H1 (cell line): ENCODE results near the gene ZNF441. TPM values are rescaled to one million over a fixed set of nuclear protein-coding genes. Genes with fewer than 3 reads are reported as not detected.
"Not testable (repeated sequence)": the region's sequence is repeated elsewhere in the genome, so short reads cannot be mapped to it uniquely, and the experiment has no call there.

Experiments
- CTCF ChIA-PET: fragments of 300-600 bp; sonication (Branson Sonifier 250); formaldehyde crosslinking; loops from one replicate; lab custom pipeline; 2021; ENCODE audit not compliant: partially characterized antibody; lab: Charles Lee
- POLR2A ChIA-PET: fragments of 300-600 bp; sonication (Branson Sonifier 250); formaldehyde crosslinking; loops from one replicate; lab custom pipeline; 2021; ENCODE audit warnings: inconsistent platforms; ENCODE audit not compliant: partially characterized antibody; lab: Charles Lee
- DNase-seq, 2 experiments: peaks; one replicate each; pipeline versions ENCODE4 v3.0.0 to v3.0.0-alpha.2; 2010 to 2022; ENCODE audit warnings: low spot score in 2 of 2, low read depth in 1 of 2, mixed read lengths in 1 of 2
- FAIRE-seq: peaks from 2 replicates; lab custom pipeline; 2011; peaks lifted over from hg19 to GRCh38; lab: Jason Lieb, UNC
- H2AFZ ChIP-seq: 2 replicates; pipeline ENCODE4 v1.8.1; 2012; ENCODE audit warnings: low read length, inconsistent platforms
- H2AK5ac ChIP-seq: 2 replicates; pipeline ENCODE4 v1.6.1; 2013; ENCODE audit warnings: low read depth, low read length
- H2BK120ac ChIP-seq: replicated peaks from 2 replicates; pipeline ENCODE3; 2013; ENCODE audit warnings: low read depth, low read length, inconsistent platforms
- H2BK12ac ChIP-seq: 2 replicates; pipeline ENCODE4 v1.6.1; 2013; ENCODE audit warnings: low read depth, low read length
- H2BK15ac ChIP-seq: 2 replicates; pipeline ENCODE4 v1.6.1; 2013; ENCODE audit warnings: low read length
- H2BK20ac ChIP-seq: 2 replicates; pipeline ENCODE4 v1.6.1; 2013; ENCODE audit warnings: low read length
- H2BK5ac ChIP-seq: 2 replicates; pipeline ENCODE4 v1.6.1; 2013; ENCODE audit warnings: low read depth, low read length
- H3K14ac ChIP-seq: 2 replicates; pipeline ENCODE4 v1.6.1; 2013; ENCODE audit warnings: inconsistent platforms; ENCODE audit not compliant: insufficient read length
- H3K18ac ChIP-seq: 2 replicates; pipeline ENCODE4 v1.6.1; 2013; ENCODE audit warnings: low read length; ENCODE audit errors: extremely low read depth
- H3K23ac ChIP-seq: 2 replicates; pipeline ENCODE4 v1.6.1; 2013; ENCODE audit warnings: inconsistent platforms; ENCODE audit not compliant: insufficient read length
- H3K23me2 ChIP-seq: 2 replicates; pipeline ENCODE4 v1.6.1; 2013; ENCODE audit warnings: low read depth, low read length
- H3K27ac ChIP-seq: 2 replicates; pipeline ENCODE4 v1.6.1; 2011; ENCODE audit warnings: low read depth, low read length, inconsistent platforms
- H3K27me3 ChIP-seq, 4 experiments: replicated peaks in 1 of 4; 1 replicate in 1 of 4; 2 replicates in 3 of 4; pipeline versions ENCODE4 v1.6.1 to v1.8.1; 2011 to 2013; ENCODE audit warnings: low read length in 3 of 4, mild to moderate bottlenecking in 3 of 4, inconsistent platforms in 2 of 4, mixed read lengths in 2 of 4, moderate library complexity in 1 of 4; ENCODE audit not compliant: control insufficient read depth in 3 of 4, insufficient read depth in 3 of 4; ENCODE audit errors: extremely low read depth in 1 of 4
- H3K36me3 ChIP-seq, 4 experiments: 2 replicates each; pipeline versions ENCODE4 v1.6.1 to v1.8.1; 2011 to 2013; ENCODE audit warnings: mild to moderate bottlenecking in 4 of 4, low read length in 3 of 4, moderate library complexity in 2 of 4, control low read depth in 1 of 4, inconsistent platforms in 1 of 4; ENCODE audit not compliant: insufficient read depth in 4 of 4, control insufficient read depth in 2 of 4
- H3K4ac ChIP-seq: replicated peaks from 2 replicates; pipeline ENCODE3; 2013; ENCODE audit warnings: low read length, low read depth, mixed read lengths, inconsistent platforms; ENCODE audit not compliant: insufficient read length
- H3K4me1 ChIP-seq, 4 experiments: replicated peaks in 1 of 4; 1 replicate in 1 of 4; 2 replicates in 3 of 4; pipeline versions ENCODE4 v1.6.1 to v1.8.1; 2011 to 2013; ENCODE audit warnings: low read length in 3 of 4, inconsistent platforms in 2 of 4, mixed read lengths in 1 of 4; ENCODE audit not compliant: insufficient read depth in 4 of 4, control insufficient read depth in 3 of 4
- H3K4me2 ChIP-seq, 2 experiments: 2 replicates each; pipeline versions ENCODE4 v1.6.1 to v1.8.1; 2011 to 2013; ENCODE audit warnings: low read depth in 2 of 2, low read length in 2 of 2, control low read depth in 1 of 2, inconsistent platforms in 1 of 2, mild to moderate bottlenecking in 1 of 2; ENCODE audit not compliant: insufficient read depth in 1 of 2
- H3K4me3 ChIP-seq, 4 experiments: fragments of 200-600, 300-600 bp in 1 of 4; sonication (generic), shearing (Covaris generic), sonication (Bioruptor Twin) in 1 of 4; 2 replicates each; pipeline versions ENCODE4 v1.5.1 to v1.8.1; 2011 to 2016; ENCODE audit warnings: low read length in 4 of 4, low read depth in 3 of 4, control low read depth in 2 of 4, inconsistent platforms in 2 of 4, mild to moderate bottlenecking in 2 of 4, mixed read lengths in 1 of 4, moderate library complexity in 1 of 4; ENCODE audit not compliant: insufficient read depth in 2 of 4; ENCODE audit errors: extremely low read depth in 1 of 4
- H3K56ac ChIP-seq: replicated peaks from 2 replicates; pipeline ENCODE3; 2013; ENCODE audit warnings: low read depth, mild to moderate bottlenecking, mixed read lengths, low read length, inconsistent platforms; ENCODE audit not compliant: insufficient read length
- H3K79me1 ChIP-seq: 2 replicates; pipeline ENCODE4 v1.6.1; 2013; ENCODE audit warnings: low read depth, low read length, control low read depth
- H3K79me2 ChIP-seq, 2 experiments: 2 replicates each; pipeline versions ENCODE4 v1.6.1 to v1.8.1; 2012 to 2013; ENCODE audit warnings: low read length in 2 of 2, mild to moderate bottlenecking in 2 of 2, inconsistent platforms in 1 of 2; ENCODE audit not compliant: insufficient read depth in 2 of 2, control insufficient read depth in 1 of 2
- H3K9ac ChIP-seq, 4 experiments: replicated peaks in 1 of 4; 1 replicate in 1 of 4; 2 replicates in 3 of 4; pipeline versions ENCODE4 v1.6.1 to v1.8.1; 2011 to 2013; ENCODE audit warnings: low read depth in 3 of 4, low read length in 3 of 4, control low read depth in 2 of 4, mild to moderate bottlenecking in 2 of 4, moderate library complexity in 2 of 4, inconsistent platforms in 1 of 4; ENCODE audit errors: extremely low read depth in 1 of 4
- H3K9me3 ChIP-seq, 2 experiments: 2 replicates each; pipeline versions ENCODE4 v1.6.1 to v1.8.1; 2012 to 2013; ENCODE audit warnings: mild to moderate bottlenecking in 2 of 2, moderate library complexity in 2 of 2, control low read depth in 1 of 2, inconsistent platforms in 1 of 2, low read depth in 1 of 2, low read length in 1 of 2, mixed read lengths in 1 of 2; ENCODE audit not compliant: insufficient read depth in 2 of 2
- H4K20me1 ChIP-seq, 2 experiments: replicated peaks in 1 of 2; 2 replicates each; pipeline versions ENCODE3 to v1.8.1; 2011 to 2013; ENCODE audit warnings: inconsistent platforms in 2 of 2, low read length in 2 of 2, mild to moderate bottlenecking in 1 of 2; ENCODE audit not compliant: insufficient read depth in 2 of 2, control insufficient read depth in 1 of 2
- H4K5ac ChIP-seq: 2 replicates; pipeline ENCODE4 v1.6.1; 2013; ENCODE audit warnings: low read length, low read depth, mixed read lengths, inconsistent platforms; ENCODE audit not compliant: insufficient read length
- H4K8ac ChIP-seq: 2 replicates; pipeline ENCODE4 v1.8.0; 2013; ENCODE audit warnings: mild to moderate bottlenecking, moderate library complexity, low read length, inconsistent platforms; ENCODE audit not compliant: insufficient read depth; ENCODE audit errors: extremely low read depth
- H4K91ac ChIP-seq: replicated peaks from 2 replicates; pipeline ENCODE3; 2013; ENCODE audit warnings: low read length, mixed read lengths, inconsistent platforms; ENCODE audit not compliant: insufficient read length
- WGBS, 2 experiments: shearing (Covaris generic) in 1 of 2; methylation state at CpG; one replicate each; pipeline versions ENCODE4 v1.1.6 to v1.1.7; 2013 to 2015; ENCODE audit warnings: low lambda C conversion rate in 2 of 2, mixed read lengths in 2 of 2, inconsistent platforms in 1 of 2, low coverage in 1 of 2, missing lambda C conversion rate in 1 of 2; ENCODE audit not compliant: insufficient replicate concordance in 2 of 2, insufficient coverage in 1 of 2, insufficient read length in 1 of 2; ENCODE audit errors: extremely low coverage in 1 of 2, missing lambda C conversion rate in 1 of 2; 5-methylcytosine and 5-hydroxymethylcytosine counted together
- polyA plus RNA-seq, 7 experiments: library from polyadenylated mRNA; depleted of rRNA in 3 of 7; stranded (reverse) in 5 of 7; unstranded in 2 of 7; fragments of >200 nt in 5 of 7; fragments of 200-250 nt in 2 of 7; gene quantifications; 1 replicate in 5 of 7; 2 replicates in 1 of 7; 4 replicates in 1 of 7; pipeline versions ENCODE4 v1.2.1 to v1.2.3, GENCODE V29; 2011 to 2013; ENCODE audit warnings: missing spikeins in 2 of 7, mixed read lengths in 2 of 7
- total RNA-seq: library from RNA; stranded (reverse); fragmentation: NEBNext Ultra II Directional; extraction: Animal tissue kit (Norgen Biotek cat#: 25700); gene quantifications from 2 replicates; pipeline ENCODE4 v1.2.1, GENCODE V29; 2021
- TF ChIP-seq, protein P1 (sequence below), 3 experiments: IDR thresholded peaks; 1 replicate in 2 of 3; 2 replicates in 1 of 3; pipeline versions ENCODE4 v1.5.1 to v1.6.1; 2011; ENCODE audit warnings: low read length in 3 of 3, mild to moderate bottlenecking in 3 of 3, inconsistent platforms in 2 of 3, low read depth in 1 of 3, moderate library complexity in 1 of 3; ENCODE audit not compliant: insufficient read depth in 1 of 3; ENCODE audit errors: control extremely low read depth in 1 of 3

Gene ZNF441
- total and polyA plus RNA-seq, 2 of the 8 experiments (the other 6 are each of a cell fraction or from before 2014, with no cell fraction given), result 0.09 to 0.48 TPM

DNA sequence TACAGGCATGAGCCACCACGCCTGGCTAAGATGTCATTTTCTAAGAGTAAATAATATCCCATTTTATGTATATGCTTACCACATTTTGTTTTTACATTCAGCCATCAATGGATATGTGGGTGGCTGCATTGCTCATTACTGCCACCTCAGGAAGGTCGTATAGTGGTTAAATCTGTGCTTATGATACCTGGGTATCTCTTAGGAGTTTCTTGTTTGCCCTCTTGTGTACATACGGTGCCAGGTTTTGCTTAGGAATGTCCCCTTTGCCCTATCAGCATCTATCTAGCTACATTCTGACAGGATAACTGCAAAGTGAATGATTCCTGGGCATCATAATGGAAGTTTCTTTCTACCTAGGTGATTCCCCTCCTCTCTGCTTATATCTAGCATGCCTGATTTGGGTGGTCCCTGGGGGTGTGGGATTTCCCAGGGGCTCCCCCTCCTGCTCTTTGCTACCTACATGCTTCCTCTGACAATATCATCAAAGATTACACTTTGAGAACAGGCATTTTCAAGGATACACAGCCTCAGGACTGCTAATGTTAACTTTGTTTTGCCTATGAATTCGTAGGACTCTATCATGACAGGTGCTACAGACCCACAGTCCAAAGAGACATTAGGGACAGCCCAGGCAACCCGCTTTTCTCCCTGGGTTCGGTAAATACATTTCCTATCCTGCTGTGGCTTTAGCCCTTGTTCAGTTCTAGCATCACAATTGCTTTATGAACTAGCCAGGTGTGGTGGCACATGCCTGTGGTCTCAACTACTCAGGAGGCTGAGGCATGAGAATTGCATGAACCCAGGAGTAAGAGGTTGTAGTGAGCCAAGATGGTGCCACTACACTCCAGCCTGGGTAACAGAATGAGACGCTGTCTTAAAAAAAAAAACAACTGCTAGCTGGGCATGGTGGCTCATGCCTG, 62.4 kb downstream of the ZNF441 start:
- not testable (repeated sequence) for H3K9ac ChIP-seq, H3K56ac ChIP-seq, H2AFZ ChIP-seq, H2BK5ac ChIP-seq, FAIRE-seq, H3K27ac ChIP-seq
- peaks cover 28 to 39% of the 10 kb centered on the region in 2 experiments for H3K9me3 ChIP-seq
- TF ChIP-seq, protein P1, sequence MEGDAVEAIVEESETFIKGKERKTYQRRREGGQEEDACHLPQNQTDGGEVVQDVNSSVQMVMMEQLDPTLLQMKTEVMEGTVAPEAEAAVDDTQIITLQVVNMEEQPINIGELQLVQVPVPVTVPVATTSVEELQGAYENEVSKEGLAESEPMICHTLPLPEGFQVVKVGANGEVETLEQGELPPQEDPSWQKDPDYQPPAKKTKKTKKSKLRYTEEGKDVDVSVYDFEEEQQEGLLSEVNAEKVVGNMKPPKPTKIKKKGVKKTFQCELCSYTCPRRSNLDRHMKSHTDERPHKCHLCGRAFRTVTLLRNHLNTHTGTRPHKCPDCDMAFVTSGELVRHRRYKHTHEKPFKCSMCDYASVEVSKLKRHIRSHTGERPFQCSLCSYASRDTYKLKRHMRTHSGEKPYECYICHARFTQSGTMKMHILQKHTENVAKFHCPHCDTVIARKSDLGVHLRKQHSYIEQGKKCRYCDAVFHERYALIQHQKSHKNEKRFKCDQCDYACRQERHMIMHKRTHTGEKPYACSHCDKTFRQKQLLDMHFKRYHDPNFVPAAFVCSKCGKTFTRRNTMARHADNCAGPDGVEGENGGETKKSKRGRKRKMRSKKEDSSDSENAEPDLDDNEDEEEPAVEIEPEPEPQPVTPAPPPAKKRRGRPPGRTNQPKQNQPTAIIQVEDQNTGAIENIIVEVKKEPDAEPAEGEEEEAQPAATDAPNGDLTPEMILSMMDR (IDR thresholded peaks at IDR 0.05; ENCODE audit: control extremely low read depth in 1 of 3, insufficient read depth in 1 of 3, low read depth in 1 of 3, low read length in 3 of 3), result peak in 1 of 3 experiments; percentile 6; a peak in 1 of 4 replicates
- TF ChIP-seq, all 59 proteins: peak for 1; not testable (repeated sequence) for 58
- H3K14ac ChIP-seq, H3K4me1 ChIP-seq, H4K5ac ChIP-seq, H2BK15ac ChIP-seq, H3K27me3 ChIP-seq, H3K23ac ChIP-seq, H3K23me2 ChIP-seq, H2BK120ac ChIP-seq, H3K4me3 ChIP-seq, H2BK12ac ChIP-seq, H3K79me1 ChIP-seq, H4K8ac ChIP-seq, H3K79me2 ChIP-seq, H2BK20ac ChIP-seq, H3K4me2 ChIP-seq, H4K91ac ChIP-seq, POLR2A ChIA-PET, DNase-seq, H3K4ac ChIP-seq, H4K20me1 ChIP-seq, H2AK5ac ChIP-seq, H3K18ac ChIP-seq: not testable (repeated sequence)
- CTCF ChIA-PET, result interaction anchor here (0.6 to 0.8 kb wide), 2 partner anchors 31 to 95 kb away, joined by 3 to 4 read pairs; partner anchors contain the start of gene ZNF491
- 84% methylated on average over 7 of the region's 7 CpGs; no CpG with 5 or more reads in 1 of the 2 experiments for WGBS, 2 experiments
- peaks cover 0 to 35% (median 10%) of the 10 kb centered on the region in 4 experiments; a peak in 6 of 8 replicates for H3K36me3 ChIP-seq
